ENCODE results near the gene UPK3A.

UPK3A gene

DNA sequence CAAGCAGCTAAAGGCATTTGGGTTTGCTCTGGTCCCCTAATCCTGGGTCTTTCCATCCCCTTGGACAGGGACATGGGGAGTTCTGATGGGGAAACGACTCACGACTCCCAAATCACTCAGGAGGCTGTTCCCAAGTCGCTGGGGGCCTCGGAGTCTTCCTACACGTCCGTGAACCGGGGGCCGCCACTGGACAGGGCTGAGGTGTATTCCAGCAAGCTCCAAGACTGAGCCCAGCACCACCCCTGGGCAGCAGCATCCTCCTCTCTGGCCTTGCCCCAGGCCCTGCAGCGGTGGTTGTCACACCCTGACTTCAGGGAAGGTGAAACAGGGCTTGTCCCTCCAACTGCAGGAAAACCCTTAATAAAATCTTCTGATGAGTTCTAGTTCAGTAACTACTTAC lies 10.7 kb downstream of the UPK3A start:
- TF ChIP-seq, protein P1, sequence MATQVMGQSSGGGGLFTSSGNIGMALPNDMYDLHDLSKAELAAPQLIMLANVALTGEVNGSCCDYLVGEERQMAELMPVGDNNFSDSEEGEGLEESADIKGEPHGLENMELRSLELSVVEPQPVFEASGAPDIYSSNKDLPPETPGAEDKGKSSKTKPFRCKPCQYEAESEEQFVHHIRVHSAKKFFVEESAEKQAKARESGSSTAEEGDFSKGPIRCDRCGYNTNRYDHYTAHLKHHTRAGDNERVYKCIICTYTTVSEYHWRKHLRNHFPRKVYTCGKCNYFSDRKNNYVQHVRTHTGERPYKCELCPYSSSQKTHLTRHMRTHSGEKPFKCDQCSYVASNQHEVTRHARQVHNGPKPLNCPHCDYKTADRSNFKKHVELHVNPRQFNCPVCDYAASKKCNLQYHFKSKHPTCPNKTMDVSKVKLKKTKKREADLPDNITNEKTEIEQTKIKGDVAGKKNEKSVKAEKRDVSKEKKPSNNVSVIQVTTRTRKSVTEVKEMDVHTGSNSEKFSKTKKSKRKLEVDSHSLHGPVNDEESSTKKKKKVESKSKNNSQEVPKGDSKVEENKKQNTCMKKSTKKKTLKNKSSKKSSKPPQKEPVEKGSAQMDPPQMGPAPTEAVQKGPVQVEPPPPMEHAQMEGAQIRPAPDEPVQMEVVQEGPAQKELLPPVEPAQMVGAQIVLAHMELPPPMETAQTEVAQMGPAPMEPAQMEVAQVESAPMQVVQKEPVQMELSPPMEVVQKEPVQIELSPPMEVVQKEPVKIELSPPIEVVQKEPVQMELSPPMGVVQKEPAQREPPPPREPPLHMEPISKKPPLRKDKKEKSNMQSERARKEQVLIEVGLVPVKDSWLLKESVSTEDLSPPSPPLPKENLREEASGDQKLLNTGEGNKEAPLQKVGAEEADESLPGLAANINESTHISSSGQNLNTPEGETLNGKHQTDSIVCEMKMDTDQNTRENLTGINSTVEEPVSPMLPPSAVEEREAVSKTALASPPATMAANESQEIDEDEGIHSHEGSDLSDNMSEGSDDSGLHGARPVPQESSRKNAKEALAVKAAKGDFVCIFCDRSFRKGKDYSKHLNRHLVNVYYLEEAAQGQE (IDR thresholded peaks at IDR 0.05; ENCODE audit: insufficient replicate concordance, low read depth) = no peak
- TF ChIP-seq CTCF (IDR thresholded peaks at IDR 0.05; ENCODE audit: insufficient read depth, low read length) (no peak), SPI1 (IDR thresholded peaks at IDR 0.05; ENCODE audit: borderline replicate concordance, low read depth) (no peak), GABPA (IDR thresholded peaks at IDR 0.05; ENCODE audit: low read depth) (no peak), POLR2AphosphoS5 (IDR thresholded peaks at IDR 0.05; ENCODE audit: low read depth) (no peak)
- DNase-seq (ENCODE audit: low read depth in 1 of 2, low spot score in 1 of 2) = no peak
- Histone ChIP-seq H3K27ac (replicated peaks) (no peak overlapping the region), H3K4me3 (replicated peaks; ENCODE audit: insufficient read depth, low read length) (no peak overlapping the region), H3K27me3 (ENCODE audit: insufficient read depth, poor library complexity, severe bottlenecking) (no peaks in the 10 kb centered on the region)

DNA sequence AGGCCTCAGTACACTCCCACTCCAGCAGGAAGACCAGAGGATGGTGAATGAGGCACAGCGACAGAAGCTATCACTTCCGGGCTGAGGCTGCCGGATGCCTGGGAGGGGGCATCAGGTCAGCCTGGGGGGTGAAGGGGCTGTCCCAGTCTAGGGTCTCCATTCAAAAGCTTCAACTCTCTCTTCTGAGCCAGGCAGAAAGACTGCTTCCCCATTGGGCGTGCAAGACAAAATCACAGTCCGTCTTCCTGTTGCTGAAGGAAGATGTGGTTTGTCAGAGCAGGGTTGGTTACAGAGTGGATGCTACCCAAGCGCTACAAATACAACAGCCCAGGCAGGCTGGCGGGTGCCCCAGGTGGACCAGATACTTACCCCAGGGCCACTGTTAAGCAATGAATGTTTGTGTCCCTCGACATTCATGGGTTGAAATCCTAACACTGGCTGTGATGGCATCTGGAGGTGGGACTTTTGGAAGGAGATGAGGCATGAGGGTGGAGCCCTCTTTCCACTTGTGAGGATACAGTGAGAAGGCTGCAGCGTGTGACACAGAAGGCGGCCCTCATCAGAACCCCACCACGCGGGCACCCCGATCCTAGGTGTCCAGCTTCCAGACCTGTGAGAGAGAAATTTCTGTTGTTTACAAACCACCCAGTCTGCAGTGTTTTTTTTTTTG lies 12.0 kb downstream of the UPK3A start:
- peak in 1 of 2 experiments; percentile 54 for DNase-seq (ENCODE audit: low read depth in 1 of 2, low spot score in 1 of 2)
- TF ChIP-seq POLR2AphosphoS5 (IDR thresholded peaks at IDR 0.05; ENCODE audit: low read depth) = no peak
- no peak for TF ChIP-seq GABPA (IDR thresholded peaks at IDR 0.05; ENCODE audit: low read depth)
- TF ChIP-seq, protein P1 (IDR thresholded peaks at IDR 0.05; ENCODE audit: insufficient replicate concordance, low read depth) = no peak
- no peak for TF ChIP-seq CTCF (IDR thresholded peaks at IDR 0.05; ENCODE audit: insufficient read depth, low read length)
- no peak for TF ChIP-seq SPI1 (IDR thresholded peaks at IDR 0.05; ENCODE audit: borderline replicate concordance, low read depth)
- Histone ChIP-seq H3K4me3 (replicated peaks; ENCODE audit: insufficient read depth, low read length) (no peak overlapping the region), H3K27ac (replicated peaks) (no peak overlapping the region), H3K27me3 (ENCODE audit: insufficient read depth, poor library complexity, severe bottlenecking) (no peaks in the 10 kb centered on the region)

DNA sequence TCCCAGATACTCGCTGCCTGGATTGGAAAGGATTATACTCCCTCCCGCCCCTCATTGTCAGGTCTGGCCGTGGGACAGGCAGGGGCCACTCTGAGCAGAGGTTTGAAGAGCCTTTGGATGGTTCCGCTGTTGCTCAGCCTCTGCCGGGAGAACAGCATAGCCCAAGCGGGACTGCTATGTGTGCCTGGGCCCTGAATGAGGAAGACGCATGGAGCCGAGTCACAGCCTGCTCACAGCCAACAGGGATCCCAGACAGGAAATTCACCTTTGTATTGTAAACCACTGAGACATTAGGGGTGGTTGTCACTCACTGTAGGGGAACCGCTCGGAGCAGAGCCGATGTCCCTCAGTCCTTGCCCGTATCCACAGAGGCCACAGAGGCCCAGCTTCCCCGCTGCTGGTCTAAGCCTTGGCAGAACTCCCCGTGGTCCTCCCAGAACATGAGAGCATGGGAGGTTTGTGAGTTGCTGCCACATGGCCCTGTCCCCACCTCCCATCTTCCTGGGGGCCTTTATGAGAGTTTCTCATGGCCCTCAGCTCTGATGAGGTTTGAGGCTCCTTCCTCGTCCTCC lies 14.3 kb downstream of the UPK3A start:
- no peak overlapping the region for H3K27ac ChIP-seq (replicated peaks)
- no peak for DNase-seq (ENCODE audit: low read depth in 1 of 2, low spot score in 1 of 2)
- no peak for TF ChIP-seq GABPA (IDR thresholded peaks at IDR 0.05; ENCODE audit: low read depth)
- TF ChIP-seq POLR2AphosphoS5 (IDR thresholded peaks at IDR 0.05; ENCODE audit: low read depth) = no peak
- TF ChIP-seq, protein P1 (IDR thresholded peaks at IDR 0.05; ENCODE audit: insufficient replicate concordance, low read depth) = no peak
- no peak for TF ChIP-seq SPI1 (IDR thresholded peaks at IDR 0.05; ENCODE audit: borderline replicate concordance, low read depth)
- no peak for TF ChIP-seq CTCF (IDR thresholded peaks at IDR 0.05; ENCODE audit: insufficient read depth, low read length)
- no peaks in the 10 kb centered on the region for H3K27me3 ChIP-seq (ENCODE audit: insufficient read depth, poor library complexity, severe bottlenecking)
- no peak overlapping the region for H3K4me3 ChIP-seq (replicated peaks; ENCODE audit: insufficient read depth, low read length)
